GM10266 (cell line): ENCODE data around the gene TXNDC11.

Experiments used
- DNase-seq: peaks from one replicate; pipeline ENCODE4 v3.0.0; 2012; ENCODE audit errors: extremely low spot score
- CTCF ChIP-seq: IDR thresholded peaks from 2 replicates; pipeline ENCODE4 v1.5.1; 2012; ENCODE audit warnings: mild to moderate bottlenecking, low read depth; ENCODE audit not compliant: control insufficient read depth, insufficient read depth; ENCODE audit errors: missing control alignments

Gene TXNDC11

GRCh38 chr16:11635679-11636171 is 106.9 kb downstream of the TXNDC11 start:
- no peak for TF ChIP-seq CTCF
- DNase-seq, result no peak

DNA sequence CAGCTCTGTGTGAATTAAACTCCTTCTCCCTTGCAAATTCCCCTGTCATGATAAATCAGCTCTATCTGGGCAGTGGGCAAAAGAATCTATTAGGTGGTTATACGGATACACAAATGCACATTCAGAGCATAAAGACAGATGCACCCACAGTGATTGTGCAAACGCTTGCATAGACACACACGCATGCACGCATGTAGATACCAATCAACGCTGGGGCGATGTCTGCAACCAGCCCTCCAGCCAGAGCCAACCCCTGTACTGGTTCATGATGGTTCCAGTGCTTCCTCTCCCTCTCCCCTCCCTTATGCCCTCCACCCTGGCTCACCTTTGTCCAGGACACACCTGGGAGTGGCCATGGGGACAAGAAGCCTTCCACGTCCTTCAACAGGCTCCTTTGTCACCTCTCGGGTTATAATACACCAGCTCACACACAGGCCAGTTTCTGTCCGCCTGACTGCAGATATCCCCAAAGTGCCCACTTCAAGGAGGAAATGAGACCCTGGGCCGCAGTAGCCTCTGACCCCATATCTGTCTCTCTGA is 107.5 kb downstream of the TXNDC11 start:
- no peak for TF ChIP-seq CTCF
- no peak for DNase-seq

DNA sequence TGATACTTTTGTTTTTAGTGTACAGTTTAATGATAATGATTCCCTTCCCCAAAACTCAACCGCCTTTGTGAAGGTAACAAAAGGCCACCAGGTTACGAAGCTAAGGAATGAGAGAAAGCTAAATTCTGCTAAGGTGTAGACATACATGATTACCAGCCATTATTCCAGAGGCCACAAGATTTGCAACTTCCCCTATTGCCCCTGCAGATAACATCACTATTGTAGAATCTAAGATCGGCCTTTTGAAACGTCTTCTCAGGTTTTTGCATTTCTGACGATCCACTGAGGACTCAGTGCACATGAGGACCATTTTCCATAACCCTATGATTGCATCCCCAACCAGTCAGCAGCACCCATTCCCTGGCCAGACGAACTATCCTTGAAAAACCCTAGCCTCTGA is 108.3 kb downstream of the TXNDC11 start:
- TF ChIP-seq CTCF, result no peak
- no peak for DNase-seq

GRCh38 chr16:11633113-11633512 is 109.5 kb downstream of the TXNDC11 start:
- DNase-seq, result no peak
- no peak for TF ChIP-seq CTCF

- DNase-seq, result no peak
- no peak for TF ChIP-seq CTCF
These were observed 110.2 kb downstream of the TXNDC11 start for GRCh38 chr16:11632455-11632939.

DNA sequence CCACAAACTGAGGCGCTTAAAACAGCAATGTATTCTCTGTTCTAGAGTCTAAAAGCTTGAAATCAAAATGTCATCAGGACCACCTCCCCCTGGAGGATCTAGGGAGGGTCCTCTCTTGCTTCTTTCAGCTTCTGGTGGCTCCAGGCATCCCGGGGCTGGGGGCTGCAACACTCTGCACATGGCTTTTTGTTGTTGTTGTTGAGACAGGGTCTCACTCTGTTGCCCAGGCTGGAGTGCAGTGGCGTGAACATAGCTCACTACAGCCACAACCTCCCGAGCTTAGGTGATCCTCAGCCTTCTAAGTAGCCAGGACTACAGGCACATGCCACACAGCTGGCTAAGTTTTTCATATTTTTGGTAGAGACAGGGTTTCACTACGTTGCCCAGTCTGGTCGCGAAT is 111.4 kb downstream of the TXNDC11 start:
- no peak for TF ChIP-seq CTCF
- DNase-seq, result no peak

- no peak for DNase-seq
- TF ChIP-seq CTCF, result no peak
These were observed 111.9 kb downstream of the TXNDC11 start for GRCh38 chr16:11630768-11631056.
